GM21786 (cell line): ENCODE measurements around the gene NAXE.
"Not testable (repeated sequence)": the region's sequence is repeated elsewhere in the genome, so short reads cannot be mapped to it uniquely, and the experiment has no call there.

Source experiments
- ATAC-seq: cut with Tn5 transposase; IDR thresholded peaks from one replicate; pipeline ENCODE4 v1.9.1; 2021; ENCODE audit not compliant: unreplicated experiment

Gene NAXE

GRCh38 chr1:156566436-156566835 lies 25.1 kb upstream of the NAXE start:
- ATAC-seq: no peak

- no peak for ATAC-seq
These were observed 20.2 kb upstream of the NAXE start for GRCh38 chr1:156571261-156571852.

- ATAC-seq: peak; percentile 78
These were observed 19.5 kb upstream of the NAXE start, which contains the start of gene IQGAP3 for GRCh38 chr1:156571919-156572662. TSS of gene IQGAP3 (minus strand) at chr1:156572565. CDS start at chr1:156572529, 36 bp downstream.

- ATAC-seq: no peak
These were observed 18.9 kb upstream of the NAXE start for GRCh38 chr1:156572663-156573018.

- no peak for ATAC-seq
These were observed 17.4 kb upstream of the NAXE start for GRCh38 chr1:156574039-156574633.

GRCh38 chr1:156577550-156577949 lies 14.0 kb upstream of the NAXE start:
- ATAC-seq: no peak

GRCh38 chr1:156578055-156578454 lies 13.5 kb upstream of the NAXE start:
- ATAC-seq: no peak

GRCh38 chr1:156579472-156579871 lies 12.1 kb upstream of the NAXE start, which contains the start of gene TTC24:
TSS of gene TTC24 (plus strand) at chr1:156579723. CDS start at chr1:156581365, 1,642 bp downstream.
- no peak for ATAC-seq

GRCh38 chr1:156581661-156582387 lies 9.8 kb upstream of the NAXE start:
- no peak for ATAC-seq

- ATAC-seq: no peak
These were observed 9.1 kb upstream of the NAXE start for GRCh38 chr1:156582388-156583017.

- ATAC-seq: no peak
These were observed 7.6 kb upstream of the NAXE start for GRCh38 chr1:156583821-156584622.

GRCh38 chr1:156584813-156585212 lies 6.8 kb upstream of the NAXE start:
- ATAC-seq: no peak

- ATAC-seq: no peak
These were observed 5.3 kb upstream of the NAXE start for GRCh38 chr1:156586323-156586722.

- ATAC-seq: no peak
These were observed 4.6 kb upstream of the NAXE start for GRCh38 chr1:156586892-156587477.

- not testable (repeated sequence) for ATAC-seq
These were observed 3.6 kb upstream of the NAXE start for GRCh38 chr1:156587927-156588326.

GRCh38 chr1:156589546-156589945 lies 2.0 kb upstream of the NAXE start:
- no peak for ATAC-seq

- ATAC-seq: no peak
These were observed 1.0 kb upstream of the NAXE start for GRCh38 chr1:156590326-156591180.

GRCh38 chr1:156591181-156591431 lies 470 bp upstream of the NAXE start:
- no peak for ATAC-seq
